CD4-positive, alpha-beta T cell (primary cell): ENCODE results near the gene EXPH5. TPM values are rescaled to one million over a fixed set of nuclear protein-coding genes. Genes with fewer than 3 reads are reported as not detected.

Experiments
- ATAC-seq: fragments of 200-7000 bp; cut with Tn5 transposase; one replicate; pipeline ENCODE4 v1.10.0; 2022; ENCODE audit warnings: mild to moderate bottlenecking; ENCODE audit not compliant: poor library complexity
- CTCF ChIA-PET: fragments of 350-600 bp; sonication (Branson Sonifier 250); formaldehyde crosslinking; loops from one replicate; lab custom pipeline; 2021; ENCODE audit warnings: antibody characterized with exemption, inconsistent platforms; lab: Charles Lee
- POLR2A ChIA-PET: fragments of 350-600 bp; sonication (Branson Sonifier 250); formaldehyde crosslinking; loops from one replicate; lab custom pipeline; 2021; ENCODE audit warnings: antibody characterized with exemption, inconsistent platforms; lab: Charles Lee
- DNase-seq, 14 experiments: peaks; one replicate each; pipeline ENCODE4 v3.0.0-alpha.2; 2013 to 2020; ENCODE audit warnings: mixed read lengths in 2 of 14
- H3K27ac ChIP-seq, 2 donors: one replicate each; pipeline versions ENCODE4 v1.5.1 to v1.7.0; 2013; ENCODE audit warnings: low read length in 2 of 2, low read depth in 1 of 2, mild to moderate bottlenecking in 1 of 2
- H3K27me3 ChIP-seq, 2 experiments: 1 replicate in 1 of 2; 2 replicates in 1 of 2; pipeline versions ENCODE4 v1.6.1 to v1.7.0; 2013; ENCODE audit warnings: low read length in 2 of 2, control low read depth in 1 of 2, mild to moderate bottlenecking in 1 of 2, moderate library complexity in 1 of 2; ENCODE audit not compliant: insufficient read depth in 2 of 2, control insufficient read depth in 1 of 2
- H3K36me3 ChIP-seq: one replicate; pipeline ENCODE4 v1.6.1; 2013; ENCODE audit warnings: low read length, control low read depth; ENCODE audit not compliant: insufficient read depth
- H3K4me1 ChIP-seq: one replicate; pipeline ENCODE4 v1.6.1; 2013; ENCODE audit warnings: low read length, control low read depth; ENCODE audit not compliant: insufficient read depth
- H3K4me3 ChIP-seq: one replicate; pipeline ENCODE4 v1.5.1; 2013; ENCODE audit warnings: mild to moderate bottlenecking, low read length, moderate library complexity
- H3K9me3 ChIP-seq, 2 experiments: 1 replicate in 1 of 2; 2 replicates in 1 of 2; pipeline versions ENCODE4 v1.6.1 to v1.7.0; 2013; ENCODE audit warnings: low read length in 2 of 2, mild to moderate bottlenecking in 2 of 2, control low read depth in 1 of 2, moderate library complexity in 1 of 2; ENCODE audit not compliant: control insufficient read depth in 1 of 2, insufficient read depth in 1 of 2
- H3K27ac Mint-ChIP-seq: one replicate; pipeline ENCODE4 v1.8.0; 2020; ENCODE audit warnings: mixed read lengths
- H3K27me3 Mint-ChIP-seq: one replicate; pipeline ENCODE4 v1.8.0; 2021; ENCODE audit warnings: mixed read lengths
- H3K36me3 Mint-ChIP-seq: one replicate; pipeline ENCODE4 v1.8.0; 2021; ENCODE audit warnings: low read depth, mixed read lengths
- H3K4me1 Mint-ChIP-seq: one replicate; pipeline ENCODE4 v1.8.0; 2021; ENCODE audit warnings: low read depth, mixed read lengths
- H3K4me3 Mint-ChIP-seq: one replicate; pipeline ENCODE4 v1.8.0; 2020; ENCODE audit warnings: mild to moderate bottlenecking, mixed read lengths
- H3K9me3 Mint-ChIP-seq: one replicate; pipeline ENCODE4 v1.8.0; 2020; ENCODE audit warnings: mixed read lengths
- intact Hi-C, 2 experiments: fragments of 100-400 bp; cut with DNase I in 1 of 2; cut with micrococcal nuclease in 1 of 2; formaldehyde crosslinking; loops; one replicate each; pipeline versions ENCODE4 v1.15.1 to v1.9.0; 2023 to 2025; cut with DNase I, micrococcal nuclease
- total RNA-seq, 174 experiments: library from RNA in 2 of 174; stranded (reverse) in 2 of 174; gene quantifications; one replicate each; pipeline ENCODE4 v1.2.3 and lab custom pipeline; 2021 to 2026
- TF ChIP-seq, protein P1 (sequence below): fragments of 200-600 bp; IDR thresholded peaks from one replicate; pipeline ENCODE4 v1.8.0; 2022; ENCODE audit warnings: antibody characterized with exemption, mild to moderate bottlenecking

Gene EXPH5
- total RNA-seq, 2 experiments from 2014 or later = 2.0 to 3.7 TPM

DNA sequence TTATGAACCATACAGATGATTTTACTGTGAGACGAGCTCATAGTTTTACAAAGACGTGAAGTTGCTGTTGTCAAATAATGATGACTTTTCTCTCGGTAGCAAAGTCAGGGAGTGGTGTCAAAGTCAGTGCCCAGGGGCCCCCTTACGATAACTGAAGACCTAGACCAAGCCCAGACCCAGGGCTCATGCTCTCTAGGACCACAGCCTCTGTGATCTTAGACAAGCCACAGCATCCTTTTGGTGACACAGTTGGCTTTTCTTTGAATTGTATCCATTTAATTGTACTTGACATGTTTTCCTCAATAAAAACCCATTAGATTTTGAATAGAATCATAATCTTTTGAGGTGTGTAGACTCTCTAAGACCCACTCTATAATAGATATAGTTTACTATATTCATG is 77.4 kb downstream of the EXPH5 start:
- Histone ChIP-seq H3K27ac (no peak overlapping the region), H3K36me3 (peaks cover 3% of the 10 kb centered on the region), H3K9me3 (no peaks in the 10 kb centered on the region), H3K27me3 (no peaks in the 10 kb centered on the region), H3K4me3 (no peak overlapping the region), H3K4me1 (no peaks in the 10 kb centered on the region)
- H3K4me3 Mint-ChIP-seq = no peak overlapping the region
- ChIA-PET CTCF (interaction anchor here (0.7 kb wide), 1 partner anchor 1563 kb away, joined by 3 read pairs; no protein-coding TSS in a partner anchor), POLR2A (interaction anchor here (0.6 kb wide), 1 partner anchor 8 kb away, joined by 3 read pairs; no protein-coding TSS in a partner anchor)
- TF ChIP-seq, protein P1, sequence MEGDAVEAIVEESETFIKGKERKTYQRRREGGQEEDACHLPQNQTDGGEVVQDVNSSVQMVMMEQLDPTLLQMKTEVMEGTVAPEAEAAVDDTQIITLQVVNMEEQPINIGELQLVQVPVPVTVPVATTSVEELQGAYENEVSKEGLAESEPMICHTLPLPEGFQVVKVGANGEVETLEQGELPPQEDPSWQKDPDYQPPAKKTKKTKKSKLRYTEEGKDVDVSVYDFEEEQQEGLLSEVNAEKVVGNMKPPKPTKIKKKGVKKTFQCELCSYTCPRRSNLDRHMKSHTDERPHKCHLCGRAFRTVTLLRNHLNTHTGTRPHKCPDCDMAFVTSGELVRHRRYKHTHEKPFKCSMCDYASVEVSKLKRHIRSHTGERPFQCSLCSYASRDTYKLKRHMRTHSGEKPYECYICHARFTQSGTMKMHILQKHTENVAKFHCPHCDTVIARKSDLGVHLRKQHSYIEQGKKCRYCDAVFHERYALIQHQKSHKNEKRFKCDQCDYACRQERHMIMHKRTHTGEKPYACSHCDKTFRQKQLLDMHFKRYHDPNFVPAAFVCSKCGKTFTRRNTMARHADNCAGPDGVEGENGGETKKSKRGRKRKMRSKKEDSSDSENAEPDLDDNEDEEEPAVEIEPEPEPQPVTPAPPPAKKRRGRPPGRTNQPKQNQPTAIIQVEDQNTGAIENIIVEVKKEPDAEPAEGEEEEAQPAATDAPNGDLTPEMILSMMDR = no peak
- intact Hi-C loops = no loop called here
- H3K9me3 Mint-ChIP-seq = no peaks in the 10 kb centered on the region
- no peak for ATAC-seq
- H3K4me1 Mint-ChIP-seq = no peaks in the 10 kb centered on the region
- DNase-seq = no peak
- peaks cover 11% of the 10 kb centered on the region for H3K27me3 Mint-ChIP-seq
- H3K36me3 Mint-ChIP-seq = peaks cover 28% of the 10 kb centered on the region
- no peak overlapping the region for H3K27ac Mint-ChIP-seq

DNA sequence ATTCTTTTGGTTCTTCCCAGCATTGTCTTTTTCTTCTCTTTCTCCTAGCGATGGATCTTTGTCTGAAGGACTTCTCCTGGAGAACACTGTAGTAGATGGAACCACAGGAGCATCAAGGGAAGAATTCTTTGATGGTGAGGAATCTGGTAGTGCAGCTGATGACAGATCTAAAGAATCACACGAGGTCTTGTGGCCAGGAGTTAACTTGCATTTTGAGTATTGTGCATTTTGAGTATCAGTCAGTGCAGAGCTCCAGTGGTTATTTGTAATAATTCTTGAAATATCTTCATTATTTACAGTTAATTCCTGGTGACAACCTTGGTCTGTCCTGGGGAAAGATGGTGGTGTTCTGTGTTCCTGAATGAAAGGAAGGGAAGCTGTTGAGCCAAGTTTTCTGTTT is 80.9 kb downstream of the EXPH5 start:
- no peak overlapping the region for H3K4me3 Mint-ChIP-seq
- ATAC-seq (no peak), DNase-seq (no peak)
- no peak overlapping the region for H3K27ac ChIP-seq
- no peaks in the 10 kb centered on the region for H3K27me3 ChIP-seq
- H3K4me3 ChIP-seq = no peak overlapping the region
- TF ChIP-seq, protein P1 = no peak
- no peak overlapping the region for H3K27ac Mint-ChIP-seq
- H3K36me3 ChIP-seq = peaks cover 3% of the 10 kb centered on the region
- H3K4me1 ChIP-seq = no peaks in the 10 kb centered on the region
- intact Hi-C loops = no loop called here
- H3K9me3 ChIP-seq = no peaks in the 10 kb centered on the region
- ChIA-PET POLR2A (no interaction called here), CTCF (no interaction called here)
- H3K27me3 Mint-ChIP-seq = peaks cover 11% of the 10 kb centered on the region
- no peaks in the 10 kb centered on the region for H3K4me1 Mint-ChIP-seq
- H3K36me3 Mint-ChIP-seq = peaks cover 28% of the 10 kb centered on the region
- H3K9me3 Mint-ChIP-seq = no peaks in the 10 kb centered on the region

DNA sequence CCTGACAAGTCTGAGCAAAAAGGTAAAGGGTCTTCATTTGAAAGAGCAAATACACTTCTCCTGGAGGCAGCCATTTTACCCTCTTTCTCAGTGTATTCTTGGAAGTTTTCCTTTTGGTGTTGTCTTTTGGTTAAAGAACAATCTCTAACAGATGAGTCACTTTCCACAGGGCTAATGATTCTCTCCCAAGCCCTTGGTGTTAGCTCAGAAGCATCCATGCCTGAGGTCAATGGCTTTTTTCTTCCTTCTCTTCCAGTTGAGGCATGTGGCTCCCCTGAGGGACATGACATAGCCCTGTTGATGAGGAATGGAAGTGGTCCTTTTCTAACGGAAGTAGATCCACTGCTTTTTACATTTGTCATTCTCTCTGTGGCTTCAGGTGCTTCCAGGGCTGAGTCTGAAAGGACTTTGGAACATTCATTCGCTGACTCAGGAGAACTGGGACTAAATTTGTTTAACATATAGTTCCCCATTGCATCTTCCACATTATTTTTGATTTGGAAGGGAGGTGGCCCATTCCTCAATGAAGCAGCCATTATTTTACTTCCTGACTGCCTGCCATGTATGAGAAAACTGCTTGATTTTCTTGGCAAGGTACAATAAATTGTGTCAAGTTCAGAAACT is 81.6 kb downstream of the EXPH5 start:
- no peaks in the 10 kb centered on the region for H3K4me1 ChIP-seq
- ChIA-PET CTCF (no interaction called here), POLR2A (no interaction called here)
- H3K27ac ChIP-seq = no peak overlapping the region
- DNase-seq (no peak), ATAC-seq (no peak)
- no peaks in the 10 kb centered on the region for H3K27me3 ChIP-seq
- H3K4me3 ChIP-seq = no peak overlapping the region
- Mint-ChIP-seq H3K36me3 (peaks cover 28% of the 10 kb centered on the region), H3K27me3 (peaks cover 11% of the 10 kb centered on the region), H3K9me3 (no peaks in the 10 kb centered on the region), H3K27ac (no peak overlapping the region), H3K4me1 (no peaks in the 10 kb centered on the region), H3K4me3 (no peak overlapping the region)
- peaks cover 3% of the 10 kb centered on the region for H3K36me3 ChIP-seq
- H3K9me3 ChIP-seq = no peaks in the 10 kb centered on the region
- intact Hi-C loops = no loop called here
- TF ChIP-seq, protein P1 = no peak
